Subcutaneous abdominal adipose tissue (tissue), 5 donors: ENCODE measurements around the gene FAM9C.
A peak's percentile ranks its signal among the peaks of the same experiment; 100 is the strongest.

Source experiments
- H3K27ac ChIP-seq: one replicate; pipeline ENCODE4 v1.7.0; 2013; ENCODE audit warnings: low read depth, mild to moderate bottlenecking, inconsistent platforms, low read length, moderate library complexity
- H3K27me3 ChIP-seq, 5 donors: one replicate each; pipeline ENCODE4 v1.7.0; 2013; ENCODE audit warnings: low read length in 5 of 5, inconsistent platforms in 1 of 5; ENCODE audit not compliant: control insufficient read depth in 5 of 5, insufficient read depth in 4 of 5
- H3K36me3 ChIP-seq, 5 donors: one replicate each; pipeline ENCODE4 v1.7.0; 2013; ENCODE audit warnings: low read length in 5 of 5; ENCODE audit not compliant: control insufficient read depth in 5 of 5, insufficient read depth in 5 of 5
- H3K4me1 ChIP-seq, 5 donors: one replicate each; pipeline ENCODE4 v1.7.0; 2013; ENCODE audit warnings: low read length in 5 of 5, mild to moderate bottlenecking in 3 of 5, moderate library complexity in 1 of 5; ENCODE audit not compliant: control insufficient read depth in 5 of 5, insufficient read depth in 5 of 5
- H3K4me3 ChIP-seq, 5 donors: one replicate each; pipeline ENCODE4 v1.7.0; 2013; ENCODE audit warnings: low read length in 5 of 5, low read depth in 1 of 5
- H3K9ac ChIP-seq, 5 donors: one replicate each; pipeline ENCODE4 v1.7.0; 2013; ENCODE audit warnings: low read length in 5 of 5, mild to moderate bottlenecking in 4 of 5, moderate library complexity in 3 of 5
- H3K9me3 ChIP-seq, 5 donors: one replicate each; pipeline ENCODE4 v1.7.0; 2013; ENCODE audit warnings: low read length in 5 of 5; ENCODE audit not compliant: control insufficient read depth in 5 of 5
- donor health status: healthy.
- donor health status: healthy.
- donor health status: healthy.
- donor health status: healthy.
- donor health status: healthy.

The FAM9C gene

GRCh38 chrX:12999422-12999821 lies 45.0 kb downstream of the FAM9C start:
- H3K27me3 ChIP-seq = peaks cover 0 to 2% (median 0%) of the 10 kb centered on the region in 5 donors
- peaks cover 0 to 33% (median 5%) of the 10 kb centered on the region in 5 donors for H3K4me1 ChIP-seq
- H3K9me3 ChIP-seq = no peaks in the 10 kb centered on the region
- no peak overlapping the region for H3K4me3 ChIP-seq
- peak overlapping the region; percentile 57 for H3K27ac ChIP-seq
- no peaks in the 10 kb centered on the region for H3K36me3 ChIP-seq
- peak overlapping the region in 1 of 5 donors; percentile 27 for H3K9ac ChIP-seq

- peaks cover 0 to 2% (median 0%) of the 10 kb centered on the region in 5 donors for H3K27me3 ChIP-seq
- no peak overlapping the region for H3K4me3 ChIP-seq
- H3K9me3 ChIP-seq = no peaks in the 10 kb centered on the region
- no peak overlapping the region for H3K9ac ChIP-seq
- no peaks in the 10 kb centered on the region for H3K36me3 ChIP-seq
- H3K4me1 ChIP-seq = peaks cover 0 to 33% (median 5%) of the 10 kb centered on the region in 5 donors
- peak overlapping the region; percentile 38 for H3K27ac ChIP-seq
Observed at GRCh38 chrX:12997906-12998687, 46.3 kb downstream of the FAM9C start.

- H3K9ac ChIP-seq = no peak overlapping the region
- no peaks in the 10 kb centered on the region for H3K9me3 ChIP-seq
- H3K27me3 ChIP-seq = peaks cover 0 to 2% (median 0%) of the 10 kb centered on the region in 5 donors
- H3K4me3 ChIP-seq = no peak overlapping the region
- peaks cover 0 to 33% (median 5%) of the 10 kb centered on the region in 5 donors for H3K4me1 ChIP-seq
- no peak overlapping the region for H3K27ac ChIP-seq
- H3K36me3 ChIP-seq = no peaks in the 10 kb centered on the region
Observed at GRCh38 chrX:12996934-12997435, 47.4 kb downstream of the FAM9C start.

GRCh38 chrX:12994321-12994720 lies 50.1 kb downstream of the FAM9C start:
- no peaks in the 10 kb centered on the region for H3K36me3 ChIP-seq
- no peaks in the 10 kb centered on the region for H3K9me3 ChIP-seq
- peaks cover 0 to 20% (median 0%) of the 10 kb centered on the region in 5 donors for H3K4me1 ChIP-seq
- H3K4me3 ChIP-seq = no peak overlapping the region
- peaks cover 0 to 2% (median 0%) of the 10 kb centered on the region in 5 donors for H3K27me3 ChIP-seq
- no peak overlapping the region for H3K9ac ChIP-seq
- no peak overlapping the region for H3K27ac ChIP-seq

GRCh38 chrX:12993826-12994225 lies 50.6 kb downstream of the FAM9C start:
- no peak overlapping the region for H3K4me3 ChIP-seq
- no peaks in the 10 kb centered on the region for H3K36me3 ChIP-seq
- H3K9ac ChIP-seq = no peak overlapping the region
- peaks cover 0 to 2% (median 0%) of the 10 kb centered on the region in 5 donors for H3K27me3 ChIP-seq
- H3K27ac ChIP-seq = no peak overlapping the region
- H3K9me3 ChIP-seq = no peaks in the 10 kb centered on the region
- H3K4me1 ChIP-seq = peaks cover 0 to 17% (median 0%) of the 10 kb centered on the region in 5 donors

- Histone ChIP-seq H3K4me3 (no peak overlapping the region), H3K36me3 (no peaks in the 10 kb centered on the region), H3K27ac (no peak overlapping the region), H3K9ac (no peak overlapping the region), H3K9me3 (no peaks in the 10 kb centered on the region), H3K4me1 (peaks cover 0 to 6% (median 0%) of the 10 kb centered on the region in 5 donors), H3K27me3 (peaks cover 0 to 2% (median 0%) of the 10 kb centered on the region in 5 donors)
Observed at GRCh38 chrX:12992544-12993118, 51.8 kb downstream of the FAM9C start.

GRCh38 chrX:12991575-12991974 lies 52.8 kb downstream of the FAM9C start:
- no peak overlapping the region for H3K27ac ChIP-seq
- H3K36me3 ChIP-seq = no peaks in the 10 kb centered on the region
- H3K9ac ChIP-seq = no peak overlapping the region
- H3K9me3 ChIP-seq = no peaks in the 10 kb centered on the region
- peaks cover 0 to 2% (median 0%) of the 10 kb centered on the region in 5 donors for H3K27me3 ChIP-seq
- peaks cover 0 to 10% (median 0%) of the 10 kb centered on the region in 5 donors for H3K4me1 ChIP-seq
- H3K4me3 ChIP-seq = no peak overlapping the region

- no peak overlapping the region for H3K27ac ChIP-seq
- H3K27me3 ChIP-seq = no peaks in the 10 kb centered on the region
- no peaks in the 10 kb centered on the region for H3K9me3 ChIP-seq
- H3K4me3 ChIP-seq = no peak overlapping the region
- peaks cover 0 to 19% (median 3%) of the 10 kb centered on the region in 5 donors for H3K4me1 ChIP-seq
- H3K36me3 ChIP-seq = no peaks in the 10 kb centered on the region
- no peak overlapping the region for H3K9ac ChIP-seq
Observed at GRCh38 chrX:12989461-12989860, 55.0 kb downstream of the FAM9C start.

- no peaks in the 10 kb centered on the region for H3K9me3 ChIP-seq
- H3K27ac ChIP-seq = no peak overlapping the region
- H3K36me3 ChIP-seq = no peaks in the 10 kb centered on the region
- peaks cover 0 to 21% (median 3%) of the 10 kb centered on the region in 5 donors for H3K4me1 ChIP-seq
- no peaks in the 10 kb centered on the region for H3K27me3 ChIP-seq
- H3K4me3 ChIP-seq = no peak overlapping the region
- no peak overlapping the region for H3K9ac ChIP-seq
Observed at GRCh38 chrX:12988797-12989196, 55.6 kb downstream of the FAM9C start.
